Prostate gland (tissue), 2 donors: ENCODE results near the gene VPS41. TPM values are rescaled to one million over a fixed set of nuclear protein-coding genes. Genes with fewer than 3 reads are reported as not detected.
"Not testable (repeated sequence)": the region's sequence is repeated elsewhere in the genome, so short reads cannot be mapped to it uniquely, and the experiment has no call there.

Experiments used
- DNase-seq: peaks from one replicate; pipeline ENCODE4 v3.0.0-alpha.2; 2019; ENCODE audit warnings: low spot score
- H3K27ac ChIP-seq, 2 donors: fragments of 200-600 bp; sonication (generic); 2 replicates each; pipeline ENCODE4 v1.5.1; 2017 to 2019
- H3K27me3 ChIP-seq: fragments of 200-600 bp; sonication (generic); replicated peaks from 2 replicates; pipeline ENCODE4 v1.5.1; 2019; ENCODE audit not compliant: insufficient read depth
- H3K36me3 ChIP-seq, 2 donors: fragments of 200-600 bp; sonication (generic); 1 replicate in 1 of 2; 2 replicates in 1 of 2; pipeline versions ENCODE4 v1.5.1 to v1.8.1; 2017 to 2019
- H3K4me1 ChIP-seq: fragments of 200-600 bp; sonication (generic); replicated peaks from 2 replicates; pipeline ENCODE4 v1.5.1; 2019
- H3K4me3 ChIP-seq, 2 donors: fragments of 200-600 bp; sonication (generic); 2 replicates each; pipeline ENCODE4 v1.5.1; 2017 to 2019
- H3K9me3 ChIP-seq: fragments of 200-600 bp; sonication (generic); 2 replicates; pipeline ENCODE4 v1.5.1; 2017
- CTCF ChIP-seq, 4 experiments: fragments of 200-600 bp in 2 of 4; fragments of 450-650 bp in 2 of 4; sonication (generic) in 2 of 4; IDR thresholded peaks; 1 replicate in 3 of 4; 2 replicates in 1 of 4; pipeline ENCODE4 v1.5.1; 2016 to 2019; ENCODE audit warnings: antibody characterized with exemption in 4 of 4, mild to moderate bottlenecking in 2 of 4, moderate library complexity in 2 of 4
- POLR2A ChIP-seq: fragments of 450-650 bp; IDR thresholded peaks from one replicate; pipeline ENCODE4 v1.6.1; 2016; ENCODE audit warnings: antibody characterized with exemption, mild to moderate bottlenecking
- POLR2AphosphoS5 ChIP-seq: sonication (generic); formaldehyde crosslinking; IDR thresholded peaks from one replicate; pipeline ENCODE4 v1.6.1; 2017; ENCODE audit warnings: antibody characterized with exemption
- WGBS: methylation state at CpG from one replicate; pipeline ENCODE4 v1.1.5; 2018; 5-methylcytosine and 5-hydroxymethylcytosine counted together
- intact Hi-C: fragments of 100-400 bp; cut with DNase I; formaldehyde crosslinking; loops from one replicate; pipeline ENCODE4 v1.14.2; 2022
- total RNA-seq, 2 donors: library from RNA; depleted of rRNA; stranded (reverse); fragments of >200 nt; gene quantifications; one replicate each; pipeline ENCODE4 v1.1.0, GENCODE V29; 2016

The VPS41 gene
- total RNA-seq, 2 donors from 2014 or later = 30.8 to 39.7 TPM

GRCh38 chr7:38950309-38950708, 41.3 kb upstream of the VPS41 start:
- TF ChIP-seq CTCF (IDR thresholded peaks at IDR 0.05) = no peak
- TF ChIP-seq POLR2AphosphoS5 = no peak
- no peak for TF ChIP-seq POLR2A
- H3K9me3 ChIP-seq = no peaks in the 10 kb centered on the region
- 43% methylated on average over 1 of the region's 1 CpG for WGBS
- intact Hi-C loops = no loop called here
- H3K4me1 ChIP-seq = no peaks in the 10 kb centered on the region
- H3K27me3 ChIP-seq = no peaks in the 10 kb centered on the region
- no peak overlapping the region for H3K4me3 ChIP-seq
- H3K36me3 ChIP-seq = no peaks in the 10 kb centered on the region
- no peak for DNase-seq
- H3K27ac ChIP-seq = no peak overlapping the region

GRCh38 chr7:38947541-38947940, 38.5 kb upstream of the VPS41 start:
- H3K4me1 ChIP-seq, intact Hi-C loops, H3K27me3 ChIP-seq, H3K9me3 ChIP-seq, H3K36me3 ChIP-seq, H3K27ac ChIP-seq, H3K4me3 ChIP-seq, DNase-seq: not testable (repeated sequence)
- 69% methylated on average over 4 of the region's 4 CpGs for WGBS

- Histone ChIP-seq H3K36me3 (no peaks in the 10 kb centered on the region), H3K27me3 (no peaks in the 10 kb centered on the region)
- intact Hi-C loops = no loop called here
Measured at GRCh38 chr7:38942431-38943051, 33.5 kb upstream of the VPS41 start.

GRCh38 chr7:38940774-38941173, 31.8 kb upstream of the VPS41 start:
- H3K4me1 ChIP-seq = no peaks in the 10 kb centered on the region
- H3K27ac ChIP-seq = no peak overlapping the region
- H3K27me3 ChIP-seq = no peaks in the 10 kb centered on the region
- TF ChIP-seq POLR2AphosphoS5 (no peak), POLR2A (no peak), CTCF (IDR thresholded peaks at IDR 0.05) (no peak)
- WGBS = 92% methylated on average over 3 of the region's 3 CpGs
- no peaks in the 10 kb centered on the region for H3K9me3 ChIP-seq
- no peak for DNase-seq
- intact Hi-C loops = no loop called here
- H3K4me3 ChIP-seq = no peak overlapping the region
- no peaks in the 10 kb centered on the region for H3K36me3 ChIP-seq

More at GRCh38 chr7:38942431-38943051, 33.5 kb upstream of the VPS41 start:
- Histone ChIP-seq H3K27ac (no peak overlapping the region), H3K4me1 (no peaks in the 10 kb centered on the region), H3K4me3 (no peak overlapping the region), H3K9me3 (no peaks in the 10 kb centered on the region)
- WGBS = 63% methylated on average over 4 of the region's 4 CpGs
- no peak for DNase-seq
- no peak for TF ChIP-seq CTCF (IDR thresholded peaks at IDR 0.05)
- no peak for TF ChIP-seq POLR2AphosphoS5
- TF ChIP-seq POLR2A = no peak

- Histone ChIP-seq H3K27ac (no peak overlapping the region), H3K36me3 (no peaks in the 10 kb centered on the region), H3K4me3 (no peak overlapping the region), H3K9me3 (no peaks in the 10 kb centered on the region), H3K4me1 (no peaks in the 10 kb centered on the region), H3K27me3 (no peaks in the 10 kb centered on the region)
- WGBS = 61% methylated on average over 4 of the region's 4 CpGs
- no peak for DNase-seq
- no peak for TF ChIP-seq CTCF (IDR thresholded peaks at IDR 0.05)
- TF ChIP-seq POLR2AphosphoS5 = no peak
- no peak for TF ChIP-seq POLR2A
- intact Hi-C loops = no loop called here
Measured at GRCh38 chr7:38938589-38938988, 29.6 kb upstream of the VPS41 start.
